ENCODE results near the gene GRIA3.
A peak's percentile ranks its signal among the peaks of the same experiment; 100 is the strongest.

GRIA3 gene

DNA sequence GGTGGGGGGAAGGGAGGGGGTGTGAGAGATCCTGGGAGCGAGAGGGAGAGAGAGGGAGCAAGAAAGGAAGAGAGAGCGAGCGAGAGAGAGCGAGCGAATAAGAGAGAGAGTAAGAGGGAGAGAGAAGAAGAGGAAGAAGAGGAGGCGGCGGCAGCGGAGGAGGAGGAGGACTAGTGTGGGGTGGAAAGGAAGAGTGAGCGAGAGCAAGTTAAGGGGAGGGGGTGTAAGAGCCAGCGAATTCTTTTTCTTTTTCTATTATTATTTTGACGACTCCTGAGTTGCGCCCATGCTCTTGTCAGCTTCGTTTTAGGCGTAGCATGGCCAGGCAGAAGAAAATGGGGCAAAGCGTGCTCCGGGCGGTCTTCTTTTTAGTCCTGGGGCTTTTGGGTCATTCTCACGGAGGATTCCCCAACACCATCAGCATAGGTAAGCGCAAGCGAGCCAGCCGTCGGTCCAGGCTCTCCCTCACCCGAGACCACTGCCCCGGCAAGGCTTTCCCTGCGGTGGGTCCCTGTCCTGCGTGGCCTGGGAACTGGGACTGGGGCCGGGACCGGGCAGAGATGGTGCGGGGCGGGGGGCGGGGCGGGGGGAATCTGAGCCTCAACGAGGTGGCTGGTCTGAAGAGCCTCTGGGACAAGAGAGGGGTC, at the start of gene GRIA3:
Gene GRIA3, plus strand, starts transcription at position 60 of the 647 bp plus-strand sequence. Its CDS starts 258 bp downstream, at position 318.
- peak; percentile 35 for DNase-seq (ENCODE audit: low read depth)
- peak within 1 kb of the TSS; percentile 56 for H3K4me3 ChIP-seq (ENCODE audit: low read depth, low read length)

DNA sequence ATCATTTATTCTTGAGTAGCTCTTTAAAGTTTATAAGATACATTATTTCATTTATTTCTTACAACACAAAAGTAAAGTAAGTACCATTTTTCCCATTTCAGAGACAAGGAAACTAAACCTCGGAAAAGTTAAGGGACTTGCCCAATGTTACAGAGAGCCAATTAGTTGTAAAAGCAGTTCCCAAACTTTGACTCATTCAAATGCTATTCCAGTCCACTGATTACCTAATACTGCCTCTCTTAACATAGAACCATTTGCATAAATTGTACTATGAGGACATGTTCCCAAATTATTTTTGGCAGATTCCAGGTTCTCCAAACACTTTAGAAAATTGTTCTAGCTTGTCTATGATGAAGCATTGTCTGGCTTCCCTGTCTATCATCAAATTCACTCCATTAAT, 45.6 kb upstream of the GRIA3 start:
- no peak overlapping the region for H3K4me3 ChIP-seq (ENCODE audit: low read depth, low read length)
- DNase-seq (ENCODE audit: low read depth) = no peak

DNA sequence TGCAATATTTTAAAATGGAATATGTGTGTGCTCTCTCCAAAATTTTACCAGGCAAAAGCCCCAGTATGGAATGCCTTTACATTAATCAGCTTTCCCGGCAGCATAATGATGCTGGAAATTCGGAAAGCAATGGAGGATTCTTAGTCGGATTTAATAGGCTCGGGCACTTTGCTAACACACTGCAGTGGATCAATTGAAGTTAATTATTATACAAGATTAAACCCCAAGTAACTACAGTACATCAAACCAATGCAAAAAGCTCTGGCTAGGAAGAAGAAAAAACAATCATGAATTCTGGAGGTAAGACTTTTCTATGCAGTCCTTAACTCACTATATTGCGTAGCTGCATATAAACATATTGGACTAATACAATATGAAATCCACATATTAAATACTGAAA, 43.6 kb upstream of the GRIA3 start:
- DNase-seq (ENCODE audit: low read depth) = no peak
- H3K4me3 ChIP-seq (ENCODE audit: low read depth, low read length) = no peak overlapping the region

DNA sequence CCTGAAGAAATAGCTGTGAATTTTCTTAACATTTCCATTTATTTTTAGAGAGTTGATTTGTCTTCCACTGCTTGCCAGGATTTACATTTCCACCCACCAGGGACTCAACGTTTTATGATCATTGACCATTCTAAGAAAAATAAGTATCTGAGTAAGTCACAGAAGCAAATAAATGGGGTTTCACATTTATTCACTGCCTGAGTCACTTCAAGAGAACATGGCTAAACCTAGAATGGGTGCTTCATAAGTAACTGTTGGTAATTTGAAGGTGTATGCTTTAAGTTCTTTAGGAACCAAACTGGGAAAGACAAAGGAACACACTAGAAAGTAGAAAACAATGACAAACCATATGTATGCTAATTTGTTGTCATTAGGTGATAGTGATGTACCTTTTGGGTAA, 43.2 kb upstream of the GRIA3 start:
- no peak for DNase-seq (ENCODE audit: low read depth)
- no peak overlapping the region for H3K4me3 ChIP-seq (ENCODE audit: low read depth, low read length)

DNA sequence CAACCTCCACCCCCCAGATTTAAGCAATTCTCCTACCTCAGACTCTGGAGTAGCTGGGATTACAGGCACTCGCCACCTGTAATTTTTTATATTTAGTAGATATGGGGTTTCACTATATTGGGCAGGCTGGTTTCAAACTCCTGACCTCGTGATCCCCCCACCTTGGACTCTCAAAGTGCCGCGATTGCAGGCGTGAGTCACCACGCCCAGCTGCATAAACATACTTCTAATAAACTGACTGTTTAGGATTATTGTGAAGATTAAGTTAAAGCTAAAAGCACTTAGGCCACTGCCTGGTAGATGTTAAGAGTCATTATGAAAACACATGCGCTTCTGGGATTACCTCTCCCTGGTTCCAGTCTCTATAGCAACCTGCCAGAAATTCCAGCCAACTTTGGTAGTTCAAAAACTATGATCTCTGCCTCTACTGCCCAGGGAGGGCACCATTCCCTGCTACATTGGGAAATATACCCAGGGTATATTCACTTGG, 30.2 kb upstream of the GRIA3 start:
- DNase-seq (ENCODE audit: low read depth) = peak; percentile 8
- no peak overlapping the region for H3K4me3 ChIP-seq (ENCODE audit: low read depth, low read length)

DNA sequence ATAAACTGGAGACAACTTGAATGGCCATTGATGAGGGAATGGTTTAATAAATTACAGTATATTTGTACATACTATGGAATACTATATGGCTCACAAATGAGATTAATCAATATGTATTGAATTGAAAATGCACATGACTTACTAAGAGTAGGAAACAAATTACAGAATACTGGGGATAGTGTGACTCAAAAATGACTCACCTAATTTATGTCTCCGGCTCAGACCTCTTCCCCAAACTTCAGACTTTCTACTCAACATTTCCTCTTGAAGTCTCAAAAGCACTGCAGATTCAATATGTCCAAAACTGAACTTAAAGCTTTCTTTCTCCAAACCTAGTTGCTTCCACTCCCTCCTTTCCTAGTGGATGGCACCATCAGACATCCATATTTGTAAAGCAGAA, 28.8 kb upstream of the GRIA3 start:
- H3K4me3 ChIP-seq (ENCODE audit: low read depth, low read length) = no peak overlapping the region
- no peak for DNase-seq (ENCODE audit: low read depth)

DNA sequence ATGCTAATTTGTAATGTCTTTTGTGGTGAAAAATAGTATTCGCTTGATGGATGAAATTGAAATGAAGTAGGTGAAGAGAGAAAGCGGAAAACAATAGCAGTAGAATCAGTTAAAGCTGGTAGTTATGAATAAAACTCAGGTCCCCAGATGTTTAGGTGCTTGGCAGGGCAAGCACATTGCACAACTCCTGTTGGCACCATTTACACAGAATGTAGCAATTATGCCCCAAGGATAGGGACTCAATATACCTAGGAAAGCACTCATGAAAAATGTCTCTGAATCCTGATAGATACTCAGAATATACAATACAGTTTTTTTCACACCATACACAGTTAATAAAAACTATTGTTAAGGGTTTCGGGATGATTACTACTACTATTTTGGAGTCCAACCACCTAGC, 26.5 kb upstream of the GRIA3 start:
- no peak overlapping the region for H3K4me3 ChIP-seq (ENCODE audit: low read depth, low read length)
- DNase-seq (ENCODE audit: low read depth) = no peak

DNA sequence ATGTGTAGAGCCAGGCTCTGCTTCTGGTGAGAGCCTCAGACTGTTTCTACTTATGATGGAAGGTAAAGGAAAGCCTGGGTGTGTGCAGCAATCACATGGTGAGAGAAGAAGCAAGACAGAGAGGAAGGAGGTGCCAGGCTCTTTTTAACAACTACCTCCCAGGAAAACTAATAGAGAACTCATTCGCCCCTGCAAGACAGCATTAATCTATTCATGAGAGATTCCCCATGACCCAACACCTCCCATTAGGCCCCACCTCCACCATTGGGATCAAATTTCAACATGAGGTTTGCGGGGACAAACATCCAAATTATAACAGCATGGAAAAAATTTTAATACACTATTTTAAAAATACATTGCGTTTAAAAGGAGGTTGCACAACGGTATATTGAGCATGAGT, 24.7 kb upstream of the GRIA3 start:
- no peak for DNase-seq (ENCODE audit: low read depth)
- no peak overlapping the region for H3K4me3 ChIP-seq (ENCODE audit: low read depth, low read length)

DNA sequence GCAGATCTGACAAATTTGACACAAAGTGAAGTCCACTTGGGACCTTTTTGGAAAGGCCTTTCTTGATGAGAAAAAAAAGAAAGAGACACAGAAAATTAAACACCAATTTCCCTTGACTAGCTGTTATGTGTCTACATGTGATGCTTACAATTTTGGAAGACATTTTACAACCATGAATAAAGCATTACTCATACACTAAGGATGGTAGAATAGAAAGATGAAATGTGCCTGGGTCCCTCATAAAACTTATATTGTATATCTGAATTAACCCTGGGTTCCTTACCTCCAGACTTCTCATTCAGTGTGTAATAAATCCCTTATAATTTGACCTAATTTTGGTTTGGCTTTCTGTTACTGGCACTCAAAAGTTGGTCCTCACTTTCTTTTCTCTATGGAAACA, 16.5 kb upstream of the GRIA3 start:
- DNase-seq (ENCODE audit: low read depth) = no peak
- no peak overlapping the region for H3K4me3 ChIP-seq (ENCODE audit: low read depth, low read length)

DNA sequence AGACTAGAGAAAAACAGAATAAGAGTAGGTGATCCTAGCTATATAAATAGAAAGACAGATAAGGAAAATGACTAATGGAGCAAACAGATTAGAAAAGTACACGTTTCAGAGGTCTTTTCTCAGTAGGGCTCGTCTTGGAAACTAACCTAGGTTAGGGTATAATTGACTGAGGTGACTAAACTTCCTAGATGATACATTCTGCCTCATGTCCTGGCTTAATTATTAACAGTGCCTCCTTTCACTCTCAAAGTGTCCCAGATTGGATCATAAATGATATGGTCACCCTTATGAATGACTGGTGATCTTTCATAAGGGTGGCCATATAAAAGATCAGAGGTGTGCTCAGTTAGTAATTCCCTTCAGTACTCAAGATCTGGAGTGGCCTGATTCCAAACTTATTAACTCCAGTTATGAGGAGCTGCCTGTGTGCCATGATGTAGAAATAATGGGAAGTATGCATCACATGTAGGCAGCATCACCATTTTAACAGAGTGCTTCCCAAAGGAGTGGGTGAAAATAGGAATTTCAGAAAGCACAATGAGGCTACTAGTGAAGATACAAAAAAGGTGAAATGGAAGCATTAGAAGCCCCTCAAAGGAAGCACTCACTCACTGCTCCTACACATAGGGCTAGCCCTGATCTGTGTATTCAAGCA, 14.7 kb upstream of the GRIA3 start:
- H3K4me3 ChIP-seq (ENCODE audit: low read depth, low read length) = no peak overlapping the region
- no peak for DNase-seq (ENCODE audit: low read depth)

DNA sequence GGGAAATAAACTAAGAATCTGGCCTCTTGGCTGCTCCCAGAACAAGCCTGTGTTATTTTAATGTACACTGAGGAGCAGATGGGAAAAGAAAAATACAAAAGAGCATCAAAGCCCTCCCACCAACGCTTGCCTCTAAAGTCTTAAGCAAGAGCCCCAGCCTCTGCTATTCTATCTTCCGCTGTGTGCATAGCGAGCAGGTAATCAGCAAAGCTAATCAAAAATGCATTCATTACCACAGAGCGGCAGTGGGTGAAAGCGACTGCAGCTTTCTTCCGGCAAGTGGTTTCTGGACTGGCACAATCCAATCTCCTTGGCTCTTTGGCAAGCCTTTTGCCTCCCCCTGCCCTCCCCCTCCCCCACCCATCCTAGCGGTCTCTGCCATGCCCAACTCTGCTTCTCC, 13.5 kb upstream of the GRIA3 start:
- no peak for DNase-seq (ENCODE audit: low read depth)
- no peak overlapping the region for H3K4me3 ChIP-seq (ENCODE audit: low read depth, low read length)

DNA sequence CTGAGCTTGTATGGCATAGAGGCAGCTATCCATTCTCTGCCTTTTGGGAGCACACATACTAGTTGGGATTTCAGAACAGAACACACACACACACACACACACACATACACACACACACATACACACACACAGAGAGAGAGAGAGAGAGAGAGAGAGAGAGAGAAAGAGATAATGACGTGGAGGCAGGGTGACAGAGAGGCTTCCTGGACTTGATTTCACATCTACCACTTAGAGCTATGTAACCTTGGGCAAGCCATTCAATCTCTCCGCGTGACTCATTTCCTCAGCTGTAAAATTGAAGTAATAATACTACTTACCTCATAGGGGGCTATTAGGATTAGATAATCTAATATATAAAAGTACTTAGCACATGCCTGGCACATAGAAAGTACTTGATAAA, 12.3 kb upstream of the GRIA3 start:
- H3K4me3 ChIP-seq (ENCODE audit: low read depth, low read length) = no peak overlapping the region
- DNase-seq (ENCODE audit: low read depth) = peak; percentile 55

DNA sequence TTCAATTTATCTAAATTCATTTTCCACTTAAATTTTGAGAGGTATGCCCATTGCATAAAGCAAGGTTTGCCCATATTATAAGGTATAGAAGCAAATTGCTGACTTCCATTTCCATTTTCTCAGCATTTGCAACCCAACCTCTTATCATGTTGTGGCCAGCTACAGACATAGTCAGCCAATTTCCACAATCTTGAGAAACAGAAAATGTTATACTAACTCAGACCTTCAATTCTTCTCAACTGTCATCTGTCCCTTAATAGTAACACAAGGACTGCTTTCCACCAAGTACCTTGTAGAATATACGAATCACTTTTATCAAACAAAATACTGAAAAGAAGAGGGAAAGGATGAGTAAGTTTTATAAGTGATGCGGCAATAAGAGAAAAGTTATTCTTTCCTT, 11.2 kb upstream of the GRIA3 start:
- DNase-seq (ENCODE audit: low read depth) = no peak
- no peak overlapping the region for H3K4me3 ChIP-seq (ENCODE audit: low read depth, low read length)

DNA sequence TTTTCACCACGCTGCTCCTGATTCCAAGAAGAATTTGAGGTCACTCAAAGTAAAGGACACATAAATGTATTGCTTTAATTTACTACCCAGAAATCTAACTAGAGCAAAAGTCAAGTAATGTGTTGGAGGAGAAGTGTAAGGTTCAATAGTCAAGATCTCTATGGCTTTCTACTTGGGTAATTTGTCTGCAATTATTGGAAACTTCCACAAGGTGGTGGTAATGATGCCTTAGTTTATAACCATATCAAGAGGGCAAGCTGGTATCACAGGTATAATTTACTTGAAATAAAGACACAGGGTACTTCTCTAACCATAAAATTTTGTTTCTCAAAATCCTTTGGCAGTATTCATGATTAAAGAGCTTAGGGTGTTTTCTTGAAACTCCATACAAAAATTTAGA, 10.2 kb upstream of the GRIA3 start:
- DNase-seq (ENCODE audit: low read depth) = no peak
- no peak overlapping the region for H3K4me3 ChIP-seq (ENCODE audit: low read depth, low read length)

DNA sequence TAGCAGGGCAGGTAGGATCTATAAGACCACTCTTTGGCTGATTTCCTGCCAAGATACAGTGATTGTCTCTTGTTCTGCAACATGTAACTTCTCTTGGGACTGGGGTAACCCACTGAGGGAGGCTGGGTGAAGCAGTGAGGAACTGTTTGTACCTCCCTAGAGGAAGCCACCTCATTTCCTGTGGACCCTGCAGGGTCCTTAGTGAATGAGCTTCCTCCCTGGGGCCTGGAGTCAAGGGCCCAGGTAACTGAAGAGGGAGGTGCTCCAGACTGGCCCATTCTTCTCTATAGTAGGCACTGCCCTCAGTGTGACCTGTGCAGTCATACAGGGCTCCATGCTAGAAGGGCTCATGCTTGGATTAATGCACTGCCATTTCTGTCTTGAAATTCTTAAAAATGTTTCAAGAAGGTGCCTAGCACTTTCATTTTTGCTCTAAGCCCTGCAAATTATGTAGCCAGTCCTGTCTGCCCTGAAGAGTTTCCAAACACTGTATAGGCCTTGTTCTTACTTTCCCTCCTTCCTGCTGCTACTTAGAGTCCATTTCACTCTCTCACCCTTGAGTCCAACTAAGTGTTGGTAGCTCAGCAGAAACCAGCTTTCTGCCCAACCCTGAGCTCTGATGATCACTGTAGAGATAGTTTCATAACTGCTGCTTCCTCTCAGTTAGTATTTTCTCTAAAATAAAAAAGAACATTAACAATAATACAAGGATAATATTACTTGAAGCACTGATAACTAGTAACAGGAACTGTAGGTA, 8.5 kb upstream of the GRIA3 start:
- DNase-seq (ENCODE audit: low read depth) = no peak
- no peak overlapping the region for H3K4me3 ChIP-seq (ENCODE audit: low read depth, low read length)

DNA sequence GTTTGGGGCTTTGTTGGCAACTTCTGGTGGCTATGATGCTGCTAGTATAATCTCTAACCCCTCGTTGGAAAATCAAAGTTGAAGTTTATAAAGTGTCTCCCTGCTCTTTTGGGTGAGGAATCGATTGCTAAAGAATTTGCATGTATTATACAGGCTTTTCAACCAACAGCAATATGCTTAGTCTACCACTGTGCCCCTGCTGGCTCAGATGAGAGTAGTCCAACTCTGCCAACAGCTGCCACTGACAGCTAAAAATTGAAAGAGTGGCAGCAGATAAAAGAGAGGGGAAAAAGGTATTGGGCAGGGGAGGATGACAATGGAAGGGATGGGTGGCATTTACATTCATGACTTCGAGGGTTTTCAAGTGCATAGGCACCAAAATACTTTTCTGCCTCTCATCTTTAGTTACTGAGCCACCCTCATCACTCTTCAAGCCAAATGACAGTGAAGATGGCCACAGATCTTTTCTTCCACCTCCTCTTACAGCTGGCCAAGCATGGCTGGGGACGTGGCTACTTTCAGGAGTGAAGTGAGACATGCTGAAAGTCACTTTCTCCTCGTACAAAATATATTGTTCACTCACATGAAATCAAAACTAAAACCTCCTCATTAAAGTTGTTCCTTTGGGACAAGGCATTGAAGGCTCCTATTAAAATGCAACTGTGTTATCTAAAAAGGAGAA, 2.7 kb upstream of the GRIA3 start:
- DNase-seq (ENCODE audit: low read depth) = no peak
- no peak overlapping the region for H3K4me3 ChIP-seq (ENCODE audit: low read depth, low read length)

DNA sequence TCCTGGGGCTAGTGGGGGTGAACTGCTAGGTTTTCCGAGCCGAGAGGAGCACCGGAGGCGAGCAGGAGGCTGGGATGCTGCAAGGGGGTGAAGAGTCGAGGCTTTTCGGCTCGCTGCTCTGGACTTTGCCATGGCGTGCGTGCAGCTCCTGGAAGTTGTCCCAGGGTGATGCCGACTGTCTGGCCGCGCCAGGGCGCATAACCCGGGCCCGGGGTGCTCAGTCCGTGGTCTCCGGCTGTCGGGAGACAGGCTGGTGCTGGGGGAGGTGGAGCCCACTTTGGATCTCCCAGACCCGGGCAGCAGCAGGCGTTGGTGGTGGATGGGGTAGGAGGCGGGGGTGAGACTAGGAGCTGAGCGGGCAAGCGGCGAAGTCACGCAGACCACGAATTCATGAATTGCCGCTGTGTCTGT, 793 bp downstream of the GRIA3 start:
- H3K4me3 ChIP-seq (ENCODE audit: low read depth, low read length) = peak overlapping the region; percentile 56

DNA sequence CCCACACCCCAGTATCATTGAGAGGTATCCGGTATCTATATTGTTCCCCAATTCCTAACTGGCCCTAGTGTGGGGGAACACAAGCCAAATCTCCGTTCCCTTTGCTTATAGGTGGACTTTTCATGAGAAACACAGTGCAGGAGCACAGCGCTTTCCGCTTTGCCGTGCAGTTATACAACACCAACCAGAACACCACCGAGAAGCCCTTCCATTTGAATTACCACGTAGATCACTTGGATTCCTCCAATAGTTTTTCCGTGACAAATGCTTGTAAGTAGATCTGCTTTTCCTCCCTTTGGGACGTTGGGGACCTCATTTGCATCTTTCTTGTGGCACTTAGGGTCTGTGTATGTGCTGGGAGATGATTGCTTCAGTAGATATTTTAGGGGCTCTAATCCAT, 1.6 kb downstream of the GRIA3 start:
- H3K4me3 ChIP-seq (ENCODE audit: low read depth, low read length) = peak overlapping the region; percentile 56
- no peak for DNase-seq (ENCODE audit: low read depth)

More for the DNA sequence above, 793 bp downstream of the GRIA3 start:
- DNase-seq (ENCODE audit: low read depth) = no peak

DNA sequence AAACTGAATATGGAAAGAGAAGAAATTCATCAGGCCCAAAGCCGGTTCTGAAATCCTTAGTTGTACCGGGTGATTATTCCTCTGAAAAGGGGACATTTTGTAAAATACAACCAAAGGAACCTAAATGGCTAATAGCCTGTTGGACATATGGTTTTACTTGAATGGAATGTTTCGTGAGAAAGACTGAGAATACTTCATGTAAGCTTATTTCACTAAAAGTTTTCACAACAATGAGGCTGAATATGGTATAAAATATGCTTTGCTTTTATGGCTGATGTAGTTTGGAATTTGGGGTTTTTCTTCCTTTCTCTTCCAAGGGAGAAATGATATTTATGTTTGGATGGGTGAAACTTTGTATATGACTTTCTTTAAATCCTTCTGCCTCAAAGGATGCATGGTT, 2.7 kb downstream of the GRIA3 start:
- no peak for DNase-seq (ENCODE audit: low read depth)
- no peak overlapping the region for H3K4me3 ChIP-seq (ENCODE audit: low read depth, low read length)

DNA sequence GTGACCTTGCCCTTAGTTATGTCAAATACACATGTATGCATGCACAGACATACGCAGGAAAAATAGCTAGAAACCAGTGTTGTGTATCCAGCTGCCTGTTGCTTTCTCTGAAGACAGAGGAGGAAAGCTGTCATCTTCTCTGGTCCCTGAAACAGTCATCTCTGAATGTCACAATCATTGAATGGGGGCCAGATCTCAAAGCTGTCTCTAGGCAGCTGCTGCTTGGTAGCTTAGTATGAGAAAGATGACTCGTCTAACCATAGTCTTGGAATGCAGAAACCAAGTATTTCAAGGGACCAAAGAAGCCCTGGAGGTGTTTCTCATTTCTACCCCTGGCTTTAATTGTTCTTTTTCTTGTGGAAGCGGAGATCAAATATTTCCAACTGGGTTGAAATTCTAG, 4.0 kb downstream of the GRIA3 start:
- no peak overlapping the region for H3K4me3 ChIP-seq (ENCODE audit: low read depth, low read length)
- no peak for DNase-seq (ENCODE audit: low read depth)

Data from skeletal muscle cell (primary cell).